Measurements from ENCODE around the gene LRP1-AS.

GRCh38 chr12:57181561-57182155, 34.2 kb upstream of the LRP1-AS start:
- TF ChIP-seq CTCF (IDR thresholded peaks at IDR 0.05; ENCODE audit: low read length) (no peak), EZH2 (optimal IDR thresholded peaks at IDR 0.05; ENCODE audit: low read depth, low read length) (no peak), EZH2phosphoT487 (IDR thresholded peaks at IDR 0.05; ENCODE audit: low read length) (no peak)

All from MM.1S (cell line).